ENCODE data around the gene B4GALT2.

The B4GALT2 gene

GRCh38 chr1:43965316-43965715, 13.7 kb upstream of the B4GALT2 start:
- H3K27me3 ChIP-seq (ENCODE audit: control insufficient read depth in 3 of 3, insufficient read depth in 3 of 3, low read depth in 1 of 3, low read length in 3 of 3) = no peaks in the 10 kb centered on the region

GRCh38 chr1:43968348-43968948, 10.6 kb upstream of the B4GALT2 start:
- H3K18ac ChIP-seq (ENCODE audit: low read length) = no peak overlapping the region
- peaks cover 5 to 7% of the 10 kb centered on the region in 2 donors for H3K4me1 ChIP-seq (ENCODE audit: control insufficient read depth in 2 of 2, insufficient read depth in 1 of 2, low read depth in 1 of 2, low read length in 2 of 2)
- no peak overlapping the region for H2BK15ac ChIP-seq (ENCODE audit: low read length)
- no peak for DNase-seq (ENCODE audit: low spot score)
- H3K23ac ChIP-seq (ENCODE audit: low read depth, low read length, poor library complexity) = no peak overlapping the region
- H3K9ac ChIP-seq (ENCODE audit: low read depth, low read length, poor library complexity) = no peak overlapping the region
- H3K27me3 ChIP-seq (ENCODE audit: control insufficient read depth in 3 of 3, insufficient read depth in 3 of 3, low read depth in 1 of 3, low read length in 3 of 3) = no peaks in the 10 kb centered on the region
- H2AFZ ChIP-seq (ENCODE audit: low read length) = no peak overlapping the region
- no peak overlapping the region for H2BK12ac ChIP-seq (ENCODE audit: low read length)
- no peak overlapping the region for H2BK5ac ChIP-seq (ENCODE audit: low read length)
- H3K79me1 ChIP-seq (ENCODE audit: low read depth, low read length) = no peaks in the 10 kb centered on the region
- whole genome bisulfite sequencing, 2 donors (ENCODE audit: extremely low coverage in 2 of 2, insufficient read length in 2 of 2, insufficient replicate concordance in 1 of 2) = no CpG with 5 or more reads among the region's 6 CpGs
- H3K4me3 ChIP-seq (ENCODE audit: low read length in 2 of 2) = no peak overlapping the region
- no peak overlapping the region for H2AK5ac ChIP-seq (ENCODE audit: low read depth, low read length)
- no peak overlapping the region for H3K27ac ChIP-seq (replicated peaks; ENCODE audit: low read length)
- H3K14ac ChIP-seq (ENCODE audit: low read length) = no peak overlapping the region
- H3K9me3 ChIP-seq (replicated peaks in 1 of 2; ENCODE audit: control insufficient read depth in 2 of 2, insufficient read depth in 1 of 2, low read depth in 1 of 2, low read length in 2 of 2) = no peaks in the 10 kb centered on the region
- peaks cover 4 to 36% of the 10 kb centered on the region in 2 donors for H3K36me3 ChIP-seq (replicated peaks in 1 of 2; ENCODE audit: control insufficient read depth in 2 of 2, insufficient read depth in 2 of 2, low read length in 2 of 2)
- no peak overlapping the region for H4K91ac ChIP-seq (ENCODE audit: low read depth, low read length, poor library complexity)
- H2BK120ac ChIP-seq (ENCODE audit: low read depth, low read length) = no peak overlapping the region
- no peak overlapping the region for H3K4me2 ChIP-seq (ENCODE audit: insufficient read depth, low read length, poor library complexity, severe bottlenecking)
- H3K4ac ChIP-seq (ENCODE audit: low read length) = no peak overlapping the region
- no peak overlapping the region for H4K8ac ChIP-seq (ENCODE audit: low read depth, low read length)

More at GRCh38 chr1:43965316-43965715, 13.7 kb upstream of the B4GALT2 start:
- H3K4me3 ChIP-seq (ENCODE audit: low read length in 2 of 2) = no peak overlapping the region
- H3K9ac ChIP-seq (ENCODE audit: low read depth, low read length, poor library complexity) = no peak overlapping the region
- no peak overlapping the region for H2BK5ac ChIP-seq (ENCODE audit: low read length)
- H3K36me3 ChIP-seq (replicated peaks in 1 of 2; ENCODE audit: control insufficient read depth in 2 of 2, insufficient read depth in 2 of 2, low read length in 2 of 2) = peaks cover 2 to 35% of the 10 kb centered on the region in 2 donors
- no peaks in the 10 kb centered on the region for H3K79me1 ChIP-seq (ENCODE audit: low read depth, low read length)
- no peak overlapping the region for H2BK12ac ChIP-seq (ENCODE audit: low read length)
- no peak for DNase-seq (ENCODE audit: low spot score)
- H3K23ac ChIP-seq (ENCODE audit: low read depth, low read length, poor library complexity) = no peak overlapping the region
- WGBS, 2 donors (ENCODE audit: extremely low coverage in 2 of 2, insufficient read length in 2 of 2, insufficient replicate concordance in 1 of 2) = 100% methylated on average over 1 of the region's 3 CpGs; no CpG with 5 or more reads in 1 of the 2 donors
- no peak overlapping the region for H3K18ac ChIP-seq (ENCODE audit: low read length)
- H2AK5ac ChIP-seq (ENCODE audit: low read depth, low read length) = no peak overlapping the region
- H2BK120ac ChIP-seq (ENCODE audit: low read depth, low read length) = no peak overlapping the region
- no peak overlapping the region for H3K14ac ChIP-seq (ENCODE audit: low read length)
- no peak overlapping the region for H2AFZ ChIP-seq (ENCODE audit: low read length)
- no peak overlapping the region for H4K91ac ChIP-seq (ENCODE audit: low read depth, low read length, poor library complexity)
- H3K4me2 ChIP-seq (ENCODE audit: insufficient read depth, low read length, poor library complexity, severe bottlenecking) = no peak overlapping the region
- no peak overlapping the region for H4K8ac ChIP-seq (ENCODE audit: low read depth, low read length)
- H2BK15ac ChIP-seq (ENCODE audit: low read length) = no peak overlapping the region
- H3K27ac ChIP-seq (replicated peaks; ENCODE audit: low read length) = no peak overlapping the region
- peaks cover 2 to 3% of the 10 kb centered on the region in 2 donors for H3K4me1 ChIP-seq (ENCODE audit: control insufficient read depth in 2 of 2, insufficient read depth in 1 of 2, low read depth in 1 of 2, low read length in 2 of 2)
- H3K4ac ChIP-seq (ENCODE audit: low read length) = no peak overlapping the region
- no peaks in the 10 kb centered on the region for H3K9me3 ChIP-seq (replicated peaks in 1 of 2; ENCODE audit: control insufficient read depth in 2 of 2, insufficient read depth in 1 of 2, low read depth in 1 of 2, low read length in 2 of 2)

- no CpG with 5 or more reads among the region's 7 CpGs for WGBS, 2 donors (ENCODE audit: extremely low coverage in 2 of 2, insufficient read length in 2 of 2, insufficient replicate concordance in 1 of 2)
- Histone ChIP-seq H2BK5ac (ENCODE audit: low read length) (no peak overlapping the region), H3K4me2 (ENCODE audit: insufficient read depth, low read length, poor library complexity, severe bottlenecking) (peak overlapping the region; percentile 50), H3K36me3 (replicated peaks in 1 of 2; ENCODE audit: control insufficient read depth in 2 of 2, insufficient read depth in 2 of 2, low read length in 2 of 2) (peaks cover 4 to 36% of the 10 kb centered on the region in 2 donors), H3K9me3 (replicated peaks in 1 of 2; ENCODE audit: control insufficient read depth in 2 of 2, insufficient read depth in 1 of 2, low read depth in 1 of 2, low read length in 2 of 2) (no peaks in the 10 kb centered on the region), H3K4ac (ENCODE audit: low read length) (no peak overlapping the region), H2BK12ac (ENCODE audit: low read length) (no peak overlapping the region), H2BK120ac (ENCODE audit: low read depth, low read length) (no peak overlapping the region), H3K27me3 (ENCODE audit: control insufficient read depth in 3 of 3, insufficient read depth in 3 of 3, low read depth in 1 of 3, low read length in 3 of 3) (no peaks in the 10 kb centered on the region), H4K91ac (ENCODE audit: low read depth, low read length, poor library complexity) (no peak overlapping the region), H3K18ac (ENCODE audit: low read length) (no peak overlapping the region), H3K4me3 (ENCODE audit: low read length in 2 of 2) (peak overlapping the region in 1 of 2 donors; percentile 30), H3K9ac (ENCODE audit: low read depth, low read length, poor library complexity) (peak overlapping the region; percentile 25), H3K23ac (ENCODE audit: low read depth, low read length, poor library complexity) (no peak overlapping the region), H3K14ac (ENCODE audit: low read length) (no peak overlapping the region), H2BK15ac (ENCODE audit: low read length) (no peak overlapping the region), H3K79me1 (ENCODE audit: low read depth, low read length) (no peaks in the 10 kb centered on the region), H3K4me1 (ENCODE audit: control insufficient read depth in 2 of 2, insufficient read depth in 1 of 2, low read depth in 1 of 2, low read length in 2 of 2) (peaks cover 5 to 7% of the 10 kb centered on the region in 2 donors), H3K27ac (replicated peaks; ENCODE audit: low read length) (no peak overlapping the region), H2AFZ (ENCODE audit: low read length) (peak overlapping the region; percentile 86), H4K8ac (ENCODE audit: low read depth, low read length) (no peak overlapping the region), H2AK5ac (ENCODE audit: low read depth, low read length) (no peak overlapping the region)
- DNase-seq (ENCODE audit: low spot score) = no peak
These were observed 9.6 kb upstream of the B4GALT2 start for GRCh38 chr1:43969416-43969745.

- Histone ChIP-seq H2BK120ac (ENCODE audit: low read depth, low read length) (no peak within 1 kb of the TSS), H2AFZ (ENCODE audit: low read length) (peak within 1 kb of the TSS; percentile 93), H2BK15ac (ENCODE audit: low read length) (no peak within 1 kb of the TSS), H2BK12ac (ENCODE audit: low read length) (no peak within 1 kb of the TSS), H3K4me3 (ENCODE audit: low read length in 2 of 2) (peak within 1 kb of the TSS; percentile 92), H3K14ac (ENCODE audit: low read length) (no peak within 1 kb of the TSS), H3K36me3 (replicated peaks in 1 of 2; ENCODE audit: control insufficient read depth in 2 of 2, insufficient read depth in 2 of 2, low read length in 2 of 2) (peaks cover 4 to 31% of the 10 kb centered on the region in 2 donors), H3K9ac (ENCODE audit: low read depth, low read length, poor library complexity) (peak within 1 kb of the TSS; percentile 71), H3K79me1 (ENCODE audit: low read depth, low read length) (no peaks in the 10 kb centered on the region), H3K9me3 (replicated peaks in 1 of 2; ENCODE audit: control insufficient read depth in 2 of 2, insufficient read depth in 1 of 2, low read depth in 1 of 2, low read length in 2 of 2) (no peaks in the 10 kb centered on the region), H3K4me1 (ENCODE audit: control insufficient read depth in 2 of 2, insufficient read depth in 1 of 2, low read depth in 1 of 2, low read length in 2 of 2) (peaks cover 5 to 7% of the 10 kb centered on the region in 2 donors), H2BK5ac (ENCODE audit: low read length) (no peak within 1 kb of the TSS), H3K4ac (ENCODE audit: low read length) (no peak within 1 kb of the TSS), H3K27ac (replicated peaks; ENCODE audit: low read length) (no peak within 1 kb of the TSS), H3K4me2 (ENCODE audit: insufficient read depth, low read length, poor library complexity, severe bottlenecking) (peak within 1 kb of the TSS; percentile 86), H2AK5ac (ENCODE audit: low read depth, low read length) (no peak within 1 kb of the TSS), H4K8ac (ENCODE audit: low read depth, low read length) (no peak within 1 kb of the TSS), H3K27me3 (ENCODE audit: control insufficient read depth in 3 of 3, insufficient read depth in 3 of 3, low read depth in 1 of 3, low read length in 3 of 3) (no peaks in the 10 kb centered on the region), H3K18ac (ENCODE audit: low read length) (no peak within 1 kb of the TSS), H4K91ac (ENCODE audit: low read depth, low read length, poor library complexity) (no peak within 1 kb of the TSS), H3K23ac (ENCODE audit: low read depth, low read length, poor library complexity) (peak within 1 kb of the TSS; percentile 87)
- DNase-seq (ENCODE audit: low spot score) = peak; percentile 90
- WGBS, 2 donors (ENCODE audit: extremely low coverage in 2 of 2, insufficient read length in 2 of 2, insufficient replicate concordance in 1 of 2) = no CpG with 5 or more reads among the region's 47 CpGs
These were observed 9.1 kb upstream of the B4GALT2 start, which contains the start of gene DPH2 for GRCh38 chr1:43969746-43970466. Gene DPH2 (plus strand): TSS chr1:43970010. CDS start chr1:43970176, 166 bp downstream.
